ENCODE results near the gene TMTC2. TPM values are rescaled to one million over a fixed set of nuclear protein-coding genes. Genes with fewer than 3 reads are reported as not detected.

The TMTC2 gene
- total and polyA plus RNA-seq, 2 donors (not counting 1 experiment from before 2014, with no cell fraction given) = 2.4 to 3.2 TPM

- DNase-seq (no peak), ATAC-seq (ENCODE audit: low read depth) (no peak)
- no peaks in the 10 kb centered on the region for H3K4me1 ChIP-seq (ENCODE audit: control insufficient read depth in 2 of 2, insufficient read depth in 2 of 2, low read length in 2 of 2)
- no CpG with 5 or more reads among the region's 1 CpG for WGBS (ENCODE audit: insufficient coverage)
- no peaks in the 10 kb centered on the region for H4K20me1 ChIP-seq (ENCODE audit: control insufficient read depth, insufficient read depth, low read length, poor library complexity, severe bottlenecking)
- H2AFZ ChIP-seq (ENCODE audit: insufficient read depth, low read depth, low read length, poor library complexity, severe bottlenecking) = no peak overlapping the region
- H3K27ac ChIP-seq (ENCODE audit: low read length in 2 of 2) = no peak overlapping the region
- H3K9me3 Mint-ChIP-seq (ENCODE audit: insufficient read depth) = no peaks in the 10 kb centered on the region
- no peaks in the 10 kb centered on the region for H3K79me2 ChIP-seq (ENCODE audit: control insufficient read depth, insufficient read depth, low read length)
- no peaks in the 10 kb centered on the region for H3K36me3 ChIP-seq (replicated peaks in 1 of 2; ENCODE audit: control extremely low read depth in 1 of 2, control insufficient read depth in 1 of 2, extremely low read depth in 1 of 2, insufficient read depth in 2 of 2, low read length in 1 of 2)
- intact Hi-C loops (cut with micrococcal nuclease) = no loop called here
- no peaks in the 10 kb centered on the region for H3K27me3 ChIP-seq (replicated peaks in 1 of 4; ENCODE audit: control extremely low read depth in 1 of 4, control insufficient read depth in 3 of 4, insufficient read depth in 4 of 4, low read length in 3 of 4)
- H3K9ac ChIP-seq (ENCODE audit: low read length) = no peak overlapping the region
- H3K4me3 Mint-ChIP-seq = no peak overlapping the region
- ChIA-PET POLR2A (no interaction called here), CTCF (no interaction called here)
- peaks cover 9% of the 10 kb centered on the region for H3K27me3 Mint-ChIP-seq
- H3K4me1 Mint-ChIP-seq = no peaks in the 10 kb centered on the region
- no peaks in the 10 kb centered on the region for H3K9me3 ChIP-seq (ENCODE audit: control extremely low read depth in 1 of 3, control insufficient read depth in 2 of 3, insufficient read depth in 1 of 3, low read length in 2 of 3)
- no peak overlapping the region for H3K27ac Mint-ChIP-seq
- H3K4me3 ChIP-seq (ENCODE audit: control extremely low read depth in 1 of 5, extremely low read depth in 1 of 5, insufficient read depth in 1 of 5, low read depth in 2 of 5, low read length in 4 of 5) = no peak overlapping the region
- no peak for TF ChIP-seq CTCF (IDR thresholded peaks at IDR 0.05)
- no peak for TF ChIP-seq EZH2 (IDR thresholded peaks at IDR 0.05; ENCODE audit: borderline replicate concordance, insufficient read depth, low read depth, low read length, poor library complexity, severe bottlenecking)
- H3K4me2 ChIP-seq (replicated peaks; ENCODE audit: low read depth, low read length, poor library complexity, severe bottlenecking) = no peak overlapping the region
Observed at GRCh38 chr12:82666830-82667229, 19.9 kb upstream of the TMTC2 start.

DNA sequence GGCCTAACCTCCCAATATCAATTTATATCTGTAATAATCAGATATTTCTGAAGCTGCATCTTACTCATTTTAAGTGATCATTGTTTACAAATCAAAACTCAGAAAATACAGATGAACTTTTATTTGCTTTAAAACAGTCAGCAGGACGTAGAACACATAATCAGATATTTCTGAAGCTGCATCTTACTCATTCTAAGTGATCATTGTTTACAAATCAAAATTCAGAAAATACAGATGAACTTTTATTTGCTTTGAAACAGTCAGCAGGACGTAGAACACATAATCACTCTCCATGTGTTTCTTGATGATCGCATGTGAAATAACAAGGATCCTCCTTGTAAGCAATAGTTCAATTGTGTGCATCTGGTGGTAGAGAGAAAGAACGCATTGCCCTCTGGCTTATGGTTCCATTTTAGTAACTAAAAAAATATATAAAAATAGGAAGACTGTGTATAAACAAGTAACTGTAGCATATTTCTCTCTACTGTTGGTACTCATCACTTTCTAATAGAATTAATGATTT is 15.0 kb upstream of the TMTC2 start:
- TF ChIP-seq CTCF (IDR thresholded peaks at IDR 0.05) (no peak), EZH2 (IDR thresholded peaks at IDR 0.05; ENCODE audit: borderline replicate concordance, insufficient read depth, low read depth, low read length, poor library complexity, severe bottlenecking) (no peak)
- H3K4me3 Mint-ChIP-seq = no peak overlapping the region
- H3K4me1 ChIP-seq (ENCODE audit: control insufficient read depth in 2 of 2, insufficient read depth in 2 of 2, low read length in 2 of 2) = no peaks in the 10 kb centered on the region
- no peak overlapping the region for H3K27ac Mint-ChIP-seq
- DNase-seq = no peak
- no peak overlapping the region for H3K4me2 ChIP-seq (replicated peaks; ENCODE audit: low read depth, low read length, poor library complexity, severe bottlenecking)
- no peaks in the 10 kb centered on the region for H3K9me3 Mint-ChIP-seq (ENCODE audit: insufficient read depth)
- ChIA-PET CTCF (no interaction called here), POLR2A (no interaction called here)
- no peak overlapping the region for H3K9ac ChIP-seq (ENCODE audit: low read length)
- H3K27me3 ChIP-seq (replicated peaks in 1 of 4; ENCODE audit: control extremely low read depth in 1 of 4, control insufficient read depth in 3 of 4, insufficient read depth in 4 of 4, low read length in 3 of 4) = no peaks in the 10 kb centered on the region
- H3K4me3 ChIP-seq (ENCODE audit: control extremely low read depth in 1 of 5, extremely low read depth in 1 of 5, insufficient read depth in 1 of 5, low read depth in 2 of 5, low read length in 4 of 5) = no peak overlapping the region
- H3K36me3 ChIP-seq (replicated peaks in 1 of 2; ENCODE audit: control extremely low read depth in 1 of 2, control insufficient read depth in 1 of 2, extremely low read depth in 1 of 2, insufficient read depth in 2 of 2, low read length in 1 of 2) = no peaks in the 10 kb centered on the region
- WGBS (ENCODE audit: insufficient coverage) = 60% methylated on average over 1 of the region's 4 CpGs
- H4K20me1 ChIP-seq (ENCODE audit: control insufficient read depth, insufficient read depth, low read length, poor library complexity, severe bottlenecking) = no peaks in the 10 kb centered on the region
- intact Hi-C loops (cut with micrococcal nuclease) = no loop called here
- no peaks in the 10 kb centered on the region for H3K79me2 ChIP-seq (ENCODE audit: control insufficient read depth, insufficient read depth, low read length)
- peaks cover 9% of the 10 kb centered on the region for H3K27me3 Mint-ChIP-seq
- no peak overlapping the region for H3K27ac ChIP-seq (ENCODE audit: low read length in 2 of 2)
- no peaks in the 10 kb centered on the region for H3K4me1 Mint-ChIP-seq
- H3K9me3 ChIP-seq (ENCODE audit: control extremely low read depth in 1 of 3, control insufficient read depth in 2 of 3, insufficient read depth in 1 of 3, low read length in 2 of 3) = no peaks in the 10 kb centered on the region
- no peak for ATAC-seq (ENCODE audit: low read depth)
- H2AFZ ChIP-seq (ENCODE audit: insufficient read depth, low read depth, low read length, poor library complexity, severe bottlenecking) = no peak overlapping the region

Measured in B cell (primary cell).